Nephron progenitor cell (in vitro differentiated cells): Measurements from ENCODE around the gene MSANTD7.
"Not testable (repeated sequence)": the region's sequence is repeated elsewhere in the genome, so short reads cannot be mapped to it uniquely, and the experiment has no call there.

ENCODE experiments used
- DNase-seq: peaks from one replicate; pipeline ENCODE4 v3.0.0; 2021
- H3K27ac Mint-ChIP-seq: 2 replicates; pipeline ENCODE4 v1.8.0; 2021; ENCODE audit warnings: mild to moderate bottlenecking, moderate library complexity, mixed read lengths
- H3K27me3 Mint-ChIP-seq: 2 replicates; pipeline ENCODE4 v1.8.0; 2021; ENCODE audit warnings: mild to moderate bottlenecking, low read depth, mixed read lengths; ENCODE audit not compliant: poor library complexity
- H3K36me3 Mint-ChIP-seq: 2 replicates; pipeline ENCODE4 v1.8.0; 2021; ENCODE audit warnings: low read depth, mixed read lengths
- H3K4me1 Mint-ChIP-seq: 2 replicates; pipeline ENCODE4 v1.8.0; 2021; ENCODE audit warnings: mixed read lengths
- H3K4me3 Mint-ChIP-seq: 2 replicates; pipeline ENCODE4 v1.8.0; 2021; ENCODE audit warnings: mild to moderate bottlenecking, moderate library complexity, mixed read lengths
- H3K9me3 Mint-ChIP-seq: 2 replicates; pipeline ENCODE4 v1.8.0; 2021; ENCODE audit warnings: mild to moderate bottlenecking, moderate library complexity, mixed read lengths
- CTCF ChIP-seq: fragments of 200-600 bp; sonication (generic); IDR thresholded peaks from 2 replicates; pipeline ENCODE4 v1.5.0; 2021; ENCODE audit warnings: antibody characterized with exemption

The MSANTD7 gene

GRCh38 chr10:14859775-14860174 lies 21.7 kb downstream of the MSANTD7 start:
- DNase-seq, result no peak
- Mint-ChIP-seq H3K27ac (no peak overlapping the region), H3K27me3 (no peaks in the 10 kb centered on the region), H3K4me1 (no peaks in the 10 kb centered on the region), H3K9me3 (peaks cover 2% of the 10 kb centered on the region), H3K36me3 (peaks cover 25% of the 10 kb centered on the region), H3K4me3 (no peak overlapping the region)
- TF ChIP-seq CTCF, result no peak

- peak overlapping the region; percentile 55 for H3K27ac Mint-ChIP-seq
- DNase-seq, result no peak
- no peaks in the 10 kb centered on the region for H3K4me1 Mint-ChIP-seq
- H3K9me3 Mint-ChIP-seq, result peaks cover 8% of the 10 kb centered on the region
- no peaks in the 10 kb centered on the region for H3K27me3 Mint-ChIP-seq
- H3K36me3 Mint-ChIP-seq, result peaks cover 32% of the 10 kb centered on the region
- H3K4me3 Mint-ChIP-seq, result no peak overlapping the region
- no peak for TF ChIP-seq CTCF
These were observed 22.7 kb downstream of the MSANTD7 start for GRCh38 chr10:14860791-14861190.

- DNase-seq, H3K27me3 Mint-ChIP-seq, H3K27ac Mint-ChIP-seq, H3K9me3 Mint-ChIP-seq, H3K4me3 Mint-ChIP-seq, H3K4me1 Mint-ChIP-seq: not testable (repeated sequence)
- H3K36me3 Mint-ChIP-seq, result peaks cover 56% of the 10 kb centered on the region
These were observed 26.4 kb downstream of the MSANTD7 start for GRCh38 chr10:14864466-14864865.

GRCh38 chr10:14864871-14865270 lies 26.8 kb downstream of the MSANTD7 start:
- peaks cover 61% of the 10 kb centered on the region for H3K36me3 Mint-ChIP-seq
- H3K4me3 Mint-ChIP-seq, DNase-seq, H3K9me3 Mint-ChIP-seq, H3K27me3 Mint-ChIP-seq, H3K27ac Mint-ChIP-seq, H3K4me1 Mint-ChIP-seq: not testable (repeated sequence)

- DNase-seq, result no peak
- Mint-ChIP-seq H3K27me3 (no peaks in the 10 kb centered on the region), H3K4me1 (peaks cover 29% of the 10 kb centered on the region), H3K27ac (no peak overlapping the region), H3K36me3 (peaks cover 26% of the 10 kb centered on the region), H3K4me3 (no peak overlapping the region), H3K9me3 (no peaks in the 10 kb centered on the region)
- no peak for TF ChIP-seq CTCF
These were observed 35.1 kb downstream of the MSANTD7 start for GRCh38 chr10:14873090-14873760.

- Mint-ChIP-seq H3K4me1 (peaks cover 46% of the 10 kb centered on the region), H3K36me3 (peaks cover 6% of the 10 kb centered on the region), H3K27ac (no peak overlapping the region), H3K27me3 (no peaks in the 10 kb centered on the region), H3K9me3 (no peaks in the 10 kb centered on the region), H3K4me3 (peak overlapping the region; percentile 94)
- no peak for TF ChIP-seq CTCF
- DNase-seq, result no peak
These were observed 37.8 kb downstream of the MSANTD7 start for GRCh38 chr10:14875941-14876340.

GRCh38 chr10:14876764-14877163 lies 38.7 kb downstream of the MSANTD7 start:
- no peaks in the 10 kb centered on the region for H3K9me3 Mint-ChIP-seq

More at GRCh38 chr10:14876764-14877163, 38.7 kb downstream of the MSANTD7 start:
- Mint-ChIP-seq H3K4me1 (peaks cover 54% of the 10 kb centered on the region), H3K27ac (peak overlapping the region; percentile 71), H3K36me3 (peaks cover 2% of the 10 kb centered on the region), H3K4me3 (peak overlapping the region; percentile 94), H3K27me3 (no peaks in the 10 kb centered on the region)
- no peak for TF ChIP-seq CTCF
- DNase-seq, result no peak
